Natural killer cell (primary cell): ENCODE data around the gene MRM3. TPM values are rescaled to one million over a fixed set of nuclear protein-coding genes. Genes with fewer than 3 reads are reported as not detected.
A peak's percentile ranks its signal among the peaks of the same experiment; 100 is the strongest.
"Not testable (repeated sequence)": the region's sequence is repeated elsewhere in the genome, so short reads cannot be mapped to it uniquely, and the experiment has no call there.

ENCODE experiments used
- ATAC-seq, 3 donors: fragments of 150-1000 bp in 2 of 3; fragments of 200-7000 bp in 1 of 3; cut with Tn5 transposase; 1 replicate in 1 of 3; 2 replicates in 2 of 3; pipeline ENCODE4 v1.10.0; 2021; ENCODE audit warnings: mild to moderate bottlenecking in 2 of 3, moderate library complexity in 2 of 3
- DNase-seq, 2 donors: peaks; one replicate each; pipeline versions ENCODE4 v3.0.0 to v3.0.0-alpha.2; 2013 to 2021; ENCODE audit warnings: mixed read lengths in 1 of 2
- H3K27ac ChIP-seq: one replicate; pipeline ENCODE4 v1.5.1; 2013; ENCODE audit warnings: mild to moderate bottlenecking, low read length
- H3K27me3 ChIP-seq: one replicate; pipeline ENCODE4 v1.6.1; 2013; ENCODE audit warnings: low read length; ENCODE audit not compliant: control insufficient read depth, insufficient read depth
- H3K36me3 ChIP-seq: one replicate; pipeline ENCODE4 v1.6.1; 2013; ENCODE audit warnings: low read length; ENCODE audit not compliant: control insufficient read depth, insufficient read depth
- H3K4me1 ChIP-seq: one replicate; pipeline ENCODE4 v1.6.1; 2013; ENCODE audit warnings: low read length; ENCODE audit not compliant: control insufficient read depth, insufficient read depth
- H3K4me3 ChIP-seq: one replicate; pipeline ENCODE4 v1.5.1; 2013; ENCODE audit warnings: low read length
- H3K9me3 ChIP-seq: one replicate; pipeline ENCODE4 v1.6.1; 2013; ENCODE audit warnings: low read length; ENCODE audit not compliant: control insufficient read depth, insufficient read depth
- H3K27ac Mint-ChIP-seq, 2 donors: one replicate each; pipeline ENCODE4 v1.8.0; 2022; ENCODE audit warnings: mild to moderate bottlenecking in 2 of 2, mixed read lengths in 2 of 2, moderate library complexity in 1 of 2
- H3K27me3 Mint-ChIP-seq, 2 donors: one replicate each; pipeline ENCODE4 v1.8.0; 2022; ENCODE audit warnings: low read depth in 2 of 2, mixed read lengths in 2 of 2
- H3K36me3 Mint-ChIP-seq: one replicate; pipeline ENCODE4 v1.8.0; 2022; ENCODE audit warnings: mixed read lengths
- H3K4me1 Mint-ChIP-seq, 2 donors: one replicate each; pipeline ENCODE4 v1.8.0; 2022; ENCODE audit warnings: mixed read lengths in 2 of 2
- H3K4me3 Mint-ChIP-seq: one replicate; pipeline ENCODE4 v1.8.0; 2022; ENCODE audit warnings: mild to moderate bottlenecking, moderate library complexity, mixed read lengths
- H3K9me3 Mint-ChIP-seq, 2 donors: one replicate each; pipeline ENCODE4 v1.8.0; 2022; ENCODE audit warnings: mixed read lengths in 2 of 2
- CTCF ChIP-seq: fragments of 200-600 bp; IDR thresholded peaks from one replicate; pipeline ENCODE4 v1.8.0; 2022; ENCODE audit warnings: antibody characterized with exemption
- WGBS: methylation state at CpG from one replicate; pipeline ENCODE4 v1.1.7; 2013; ENCODE audit warnings: missing lambda C conversion rate; ENCODE audit not compliant: insufficient coverage; 5-methylcytosine and 5-hydroxymethylcytosine counted together
- intact Hi-C: fragments of 100-400 bp; cut with micrococcal nuclease; formaldehyde crosslinking; loops from one replicate; pipeline ENCODE4 v1.14.2; 2022
- total RNA-seq, 4 donors: library from RNA; stranded (reverse); fragments of 120-200 nt in 1 of 4; gene quantifications; one replicate each; pipeline versions ENCODE4 v1.2.3 to v1.2.4, GENCODE V29; 2013 to 2022

Gene MRM3
- total RNA-seq, 3 donors from 2014 or later (not counting 1 experiment from before 2014, with no cell fraction given): 24.3 to 32.2 (median 31.9) TPM

GRCh38 chr17:784143-784542 is 2.0 kb downstream of the MRM3 start:
- Mint-ChIP-seq H3K27ac (peak overlapping the region in 1 of 2 donors; percentile 97), H3K4me3 (peak overlapping the region; percentile 98), H3K4me1 (peaks cover 22 to 27% of the 10 kb centered on the region in 2 donors), H3K9me3 (no peaks in the 10 kb centered on the region), H3K36me3 (no peaks in the 10 kb centered on the region), H3K27me3 (no peaks in the 10 kb centered on the region)
- H3K36me3 ChIP-seq: peaks cover 14% of the 10 kb centered on the region
- ATAC-seq: no peak
- H3K27ac ChIP-seq: no peak overlapping the region
- peaks cover 20% of the 10 kb centered on the region for H3K4me1 ChIP-seq
- no peak for DNase-seq
- H3K27me3 ChIP-seq: no peaks in the 10 kb centered on the region
- WGBS: 85% methylated on average over 3 of the region's 3 CpGs
- H3K9me3 ChIP-seq: no peaks in the 10 kb centered on the region
- intact Hi-C loops: no loop called here
- no peak for TF ChIP-seq CTCF
- H3K4me3 ChIP-seq: no peak overlapping the region

- H3K4me3 ChIP-seq, H3K27me3 Mint-ChIP-seq, H3K27me3 ChIP-seq, H3K36me3 Mint-ChIP-seq, H3K9me3 ChIP-seq, H3K27ac ChIP-seq, H3K9me3 Mint-ChIP-seq, H3K4me3 Mint-ChIP-seq, ATAC-seq, intact Hi-C loops, H3K27ac Mint-ChIP-seq, DNase-seq: not testable (repeated sequence)
- Histone ChIP-seq H3K4me1 (peaks cover 18% of the 10 kb centered on the region), H3K36me3 (peaks cover 22% of the 10 kb centered on the region)
- WGBS: 100% methylated on average over 7 of the region's 7 CpGs
- H3K4me1 Mint-ChIP-seq: peaks cover 21 to 31% of the 10 kb centered on the region in 2 donors
Observed at GRCh38 chr17:785901-786300, 3.7 kb downstream of the MRM3 start.

DNA sequence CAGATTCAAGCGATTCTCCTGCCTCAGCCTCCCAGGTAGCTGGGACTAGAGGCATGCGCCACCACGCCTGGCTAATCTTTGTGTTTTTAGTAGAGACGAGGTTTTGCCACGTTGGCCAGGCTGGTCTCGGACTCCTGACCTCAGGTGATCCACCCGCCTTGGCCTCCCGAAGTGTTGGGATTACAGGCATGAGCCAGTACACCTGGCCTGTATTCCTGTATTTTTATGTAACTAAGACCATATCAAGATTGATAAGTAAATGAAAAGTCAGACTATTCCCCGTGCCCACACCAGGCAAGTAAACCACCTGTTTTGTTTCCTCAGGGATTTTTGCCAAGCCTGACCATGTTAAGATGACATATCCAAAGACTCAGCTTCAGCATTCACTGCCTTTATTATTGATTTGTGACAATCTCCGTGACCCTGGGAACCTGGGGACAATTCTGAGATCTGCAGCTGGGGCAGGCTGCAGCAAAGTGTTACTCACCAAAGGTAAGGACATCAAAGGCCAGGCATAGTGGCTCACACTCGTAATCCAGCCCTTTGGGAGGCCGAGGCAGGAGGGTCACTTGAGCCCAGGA is 5.6 kb downstream of the MRM3 start:
- Histone ChIP-seq H3K4me3 (no peak overlapping the region), H3K36me3 (peaks cover 36% of the 10 kb centered on the region), H3K27me3 (no peaks in the 10 kb centered on the region), H3K9me3 (no peaks in the 10 kb centered on the region), H3K27ac (no peak overlapping the region), H3K4me1 (peaks cover 8% of the 10 kb centered on the region)
- intact Hi-C loops: no loop called here
- TF ChIP-seq CTCF: no peak
- Mint-ChIP-seq H3K27me3 (no peaks in the 10 kb centered on the region), H3K4me3 (no peak overlapping the region), H3K36me3 (no peaks in the 10 kb centered on the region), H3K9me3 (no peaks in the 10 kb centered on the region), H3K4me1 (peaks cover 4 to 13% of the 10 kb centered on the region in 2 donors), H3K27ac (no peak overlapping the region)
- ATAC-seq (no peak), DNase-seq (no peak)
- 93% methylated on average over 12 of the region's 12 CpGs for WGBS

GRCh38 chr17:788551-788950 is 6.4 kb downstream of the MRM3 start:
- Histone ChIP-seq H3K4me3 (no peak overlapping the region), H3K4me1 (no peaks in the 10 kb centered on the region), H3K36me3 (peaks cover 37% of the 10 kb centered on the region), H3K27me3 (no peaks in the 10 kb centered on the region), H3K27ac (no peak overlapping the region), H3K9me3 (no peaks in the 10 kb centered on the region)
- no peak for DNase-seq
- H3K9me3 Mint-ChIP-seq: no peaks in the 10 kb centered on the region
- no peak overlapping the region for H3K27ac Mint-ChIP-seq
- peaks cover 0 to 9% of the 10 kb centered on the region in 2 donors for H3K4me1 Mint-ChIP-seq
- no peak for ATAC-seq
- intact Hi-C loops: no loop called here
- 97% methylated on average over 4 of the region's 4 CpGs for WGBS
- H3K36me3 Mint-ChIP-seq: no peaks in the 10 kb centered on the region
- no peak for TF ChIP-seq CTCF
- no peak overlapping the region for H3K4me3 Mint-ChIP-seq
- H3K27me3 Mint-ChIP-seq: no peaks in the 10 kb centered on the region
